GM12801 (cell line): ENCODE measurements around the gene PIP5K1B.

Source experiments
- TF ChIP-seq, protein P1 (sequence below): IDR thresholded peaks from one replicate; pipeline ENCODE4 v1.5.1; 2011; ENCODE audit warnings: control low read depth; ENCODE audit not compliant: insufficient read length; ENCODE audit errors: extremely low read depth

The PIP5K1B gene

DNA sequence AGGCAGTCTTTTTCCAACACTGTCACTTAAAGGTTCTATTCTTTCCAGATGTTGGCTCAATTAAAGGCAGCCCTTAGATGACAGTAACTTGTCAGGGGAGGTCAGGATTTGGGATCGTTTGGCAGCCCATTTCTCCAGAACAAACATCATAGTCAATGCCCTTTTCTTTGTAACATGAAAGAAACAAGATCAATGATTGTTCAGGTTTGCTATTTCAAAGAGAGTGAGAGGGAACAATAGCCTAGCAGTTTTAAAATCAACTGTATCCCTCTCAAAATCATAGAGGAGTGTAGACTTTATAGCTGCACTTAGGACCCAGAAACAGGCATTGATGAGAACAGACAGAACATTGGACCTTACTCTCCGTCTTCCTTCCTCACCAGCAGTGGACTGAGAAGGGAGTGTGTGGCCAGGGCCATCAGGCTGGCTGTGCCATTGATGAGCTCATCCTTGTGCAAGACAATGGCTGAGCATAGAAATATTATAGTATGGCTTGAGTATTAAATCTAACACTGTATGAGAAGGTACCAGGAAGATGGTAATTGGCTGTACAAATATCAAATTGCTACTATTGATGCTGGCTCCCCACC is 130.0 kb downstream of the PIP5K1B start:
- TF ChIP-seq, protein P1, sequence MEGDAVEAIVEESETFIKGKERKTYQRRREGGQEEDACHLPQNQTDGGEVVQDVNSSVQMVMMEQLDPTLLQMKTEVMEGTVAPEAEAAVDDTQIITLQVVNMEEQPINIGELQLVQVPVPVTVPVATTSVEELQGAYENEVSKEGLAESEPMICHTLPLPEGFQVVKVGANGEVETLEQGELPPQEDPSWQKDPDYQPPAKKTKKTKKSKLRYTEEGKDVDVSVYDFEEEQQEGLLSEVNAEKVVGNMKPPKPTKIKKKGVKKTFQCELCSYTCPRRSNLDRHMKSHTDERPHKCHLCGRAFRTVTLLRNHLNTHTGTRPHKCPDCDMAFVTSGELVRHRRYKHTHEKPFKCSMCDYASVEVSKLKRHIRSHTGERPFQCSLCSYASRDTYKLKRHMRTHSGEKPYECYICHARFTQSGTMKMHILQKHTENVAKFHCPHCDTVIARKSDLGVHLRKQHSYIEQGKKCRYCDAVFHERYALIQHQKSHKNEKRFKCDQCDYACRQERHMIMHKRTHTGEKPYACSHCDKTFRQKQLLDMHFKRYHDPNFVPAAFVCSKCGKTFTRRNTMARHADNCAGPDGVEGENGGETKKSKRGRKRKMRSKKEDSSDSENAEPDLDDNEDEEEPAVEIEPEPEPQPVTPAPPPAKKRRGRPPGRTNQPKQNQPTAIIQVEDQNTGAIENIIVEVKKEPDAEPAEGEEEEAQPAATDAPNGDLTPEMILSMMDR, result no peak

DNA sequence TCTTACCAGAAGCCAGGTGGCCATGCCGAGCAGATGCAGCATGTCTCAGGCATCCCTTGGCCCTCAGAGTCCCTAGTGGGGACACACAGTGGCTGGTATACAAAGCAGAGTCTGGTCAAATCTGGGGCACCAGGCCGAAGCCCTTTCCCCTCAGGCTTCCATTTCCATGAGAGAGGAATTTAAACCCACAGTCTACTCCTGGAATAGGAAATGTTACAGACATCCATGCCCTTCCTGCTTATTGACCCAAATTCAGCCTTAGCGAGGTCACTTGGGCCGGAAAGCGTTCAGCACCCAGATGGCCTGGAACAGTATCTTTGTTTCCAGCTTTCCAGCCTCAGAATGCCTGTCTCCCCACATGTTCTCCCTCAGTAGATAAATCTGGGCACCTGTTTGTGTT is 131.7 kb downstream of the PIP5K1B start:
- TF ChIP-seq, protein P1, result no peak

DNA sequence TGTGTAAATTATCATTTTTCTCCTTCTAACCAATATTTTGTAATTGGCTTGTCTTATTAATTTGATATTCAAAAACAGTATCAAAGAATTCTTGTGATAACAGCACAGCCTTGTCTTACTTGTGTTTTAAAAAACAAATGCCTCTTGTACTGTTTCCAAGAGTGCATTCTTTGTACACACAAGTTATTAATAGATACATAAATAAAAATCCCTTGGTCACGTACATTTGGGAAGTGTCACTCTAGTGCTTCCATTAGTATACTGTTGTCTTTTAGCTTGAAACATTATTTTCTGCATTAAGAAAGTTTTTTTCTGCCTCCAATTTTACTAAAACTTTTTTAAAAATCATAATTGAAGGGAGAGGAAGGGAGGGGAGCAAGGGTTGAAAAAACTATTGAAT is 133.2 kb downstream of the PIP5K1B start:
- TF ChIP-seq, protein P1, result no peak

DNA sequence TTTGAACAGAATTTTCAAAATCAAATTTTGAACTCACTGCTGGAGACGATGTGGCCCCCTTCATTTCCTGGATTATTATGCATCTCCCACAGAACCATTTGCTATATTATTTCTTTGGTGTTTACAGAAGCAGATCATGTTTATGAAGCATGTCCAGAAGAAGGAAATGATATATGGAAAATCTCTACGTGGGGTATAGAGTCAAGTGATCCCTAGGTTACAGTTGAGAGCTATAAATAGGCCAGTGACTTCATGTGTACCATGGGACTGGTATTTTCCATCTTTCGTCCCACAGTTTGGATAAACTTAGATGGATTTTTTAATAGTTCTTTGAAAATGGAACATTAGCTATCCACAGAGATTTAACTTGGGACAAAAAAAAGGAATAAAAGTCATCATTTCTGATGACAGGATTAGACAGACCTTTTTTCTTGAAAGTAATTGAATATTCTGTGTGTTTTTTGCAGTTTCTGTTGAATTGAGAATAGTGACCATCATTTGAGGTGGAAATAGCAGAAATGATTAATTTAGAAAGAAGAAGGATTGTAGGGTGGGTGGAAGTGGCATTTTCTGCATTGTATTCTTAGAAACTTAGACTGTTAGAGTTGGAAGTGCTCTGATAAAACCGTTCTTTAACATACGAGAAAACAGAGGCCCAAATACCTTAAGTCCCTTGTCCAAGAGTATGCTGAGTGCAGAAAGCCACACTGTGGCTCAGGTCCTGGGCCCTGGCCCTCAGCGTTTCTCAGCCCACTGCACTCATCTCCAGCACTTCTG is 136.4 kb downstream of the PIP5K1B start:
- TF ChIP-seq, protein P1, result no peak

DNA sequence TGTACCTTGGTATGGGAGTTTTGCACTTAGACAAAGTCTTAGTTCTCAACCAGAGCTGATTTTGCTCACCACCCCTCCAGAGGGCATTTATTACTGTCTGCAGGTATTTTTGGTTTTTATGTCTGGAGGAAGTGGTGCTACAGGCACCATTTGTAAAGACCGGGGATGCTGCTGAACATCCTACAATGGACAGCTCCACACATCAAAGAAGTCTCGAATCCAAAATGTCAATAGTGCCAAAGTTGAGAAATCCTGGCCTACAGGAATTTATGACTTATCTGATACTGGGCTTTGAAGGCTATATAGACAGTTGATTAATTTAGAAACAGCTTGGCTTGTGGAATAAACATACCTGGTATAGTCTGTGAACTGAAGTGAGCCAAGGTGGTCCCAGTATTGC is 137.5 kb downstream of the PIP5K1B start:
- TF ChIP-seq, protein P1, result no peak

DNA sequence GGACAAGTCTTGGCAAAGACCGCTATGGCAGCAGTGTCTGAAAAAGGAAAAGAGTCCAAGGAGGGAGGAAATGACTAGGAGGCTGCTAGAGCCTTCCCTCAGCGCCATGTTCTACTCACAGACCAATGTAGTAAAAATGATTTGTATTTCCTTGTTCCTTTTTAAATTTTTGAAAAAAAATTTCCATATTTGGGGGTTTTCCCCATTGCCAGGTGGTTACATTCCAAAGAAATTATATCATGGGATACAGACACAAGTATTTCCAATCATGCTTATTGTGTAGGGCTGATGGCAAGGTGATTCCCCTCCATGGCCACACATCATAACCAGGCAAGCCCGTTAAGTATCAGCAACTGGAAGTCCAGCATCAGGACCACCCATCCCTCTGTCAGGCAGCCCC is 138.2 kb downstream of the PIP5K1B start:
- TF ChIP-seq, protein P1, result no peak

DNA sequence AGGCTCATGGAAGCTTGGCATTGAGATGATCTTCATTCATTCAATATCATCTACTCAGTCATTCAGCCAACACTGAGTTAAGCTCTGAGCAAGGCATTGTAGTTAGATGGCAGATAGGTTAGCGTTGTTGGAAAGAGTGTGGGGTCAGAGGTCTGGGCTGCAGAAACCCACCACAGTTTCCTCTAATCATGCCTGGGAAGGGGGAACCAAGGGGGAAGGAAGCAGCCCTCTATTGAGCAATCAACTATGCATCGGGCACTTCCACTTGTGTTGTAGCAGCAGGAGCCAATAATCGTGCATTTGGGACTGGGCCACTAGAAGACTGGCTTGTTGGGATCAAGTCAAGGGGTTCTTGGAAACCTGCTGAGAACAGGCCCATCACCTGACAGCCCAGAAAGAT is 139.1 kb downstream of the PIP5K1B start:
- TF ChIP-seq, protein P1, result no peak
